ENCODE measurements around the gene FHOD3.

- TF ChIP-seq CREB1 (IDR thresholded peaks at IDR 0.05; ENCODE audit: low read depth) (no peak), MAX (IDR thresholded peaks at IDR 0.05) (no peak)
These were observed 358.4 kb downstream of the FHOD3 start for GRCh38 chr18:36655930-36656329.

Measured in Ishikawa (cell line).